Thoracic aorta (tissue), 2 donors: ENCODE results near the gene KCNV2. TPM values are rescaled to one million over a fixed set of nuclear protein-coding genes. Genes with fewer than 3 reads are reported as not detected.

Source experiments
- ATAC-seq: fragments of 150-250 bp; one replicate; pipeline ENCODE4 v1.8.0; 2017; ENCODE audit warnings: low read depth; ENCODE audit not compliant: insufficient number of reproducible peaks, low FRiP score
- DNase-seq: peaks from one replicate; pipeline ENCODE4 v3.0.0-alpha.2; 2020; ENCODE audit warnings: low spot score
- H3K27ac ChIP-seq, 2 donors: fragments of 200-600 bp; sonication (generic); 1 replicate in 1 of 2; 2 replicates in 1 of 2; pipeline ENCODE4 v1.5.1; 2016; ENCODE audit warnings: mild to moderate bottlenecking in 2 of 2, moderate library complexity in 2 of 2
- H3K27me3 ChIP-seq: fragments of 200-600 bp; sonication (generic); replicated peaks from 2 replicates; pipeline ENCODE4 v1.6.0; 2016; ENCODE audit warnings: mild to moderate bottlenecking; ENCODE audit not compliant: insufficient read depth
- H3K36me3 ChIP-seq: fragments of 200-600 bp; sonication (generic); one replicate; pipeline ENCODE4 v1.5.1; 2016
- H3K4me1 ChIP-seq, 2 donors: fragments of 200-600 bp; sonication (generic); 1 replicate in 1 of 2; 2 replicates in 1 of 2; pipeline versions ENCODE4 v1.5.1 to v1.6.0; 2016; ENCODE audit warnings: low read depth in 2 of 2, mild to moderate bottlenecking in 1 of 2; ENCODE audit not compliant: control insufficient read depth in 1 of 2
- H3K4me3 ChIP-seq: fragments of 200-600 bp; sonication (generic); 2 replicates; pipeline ENCODE4 v1.5.1; 2016; ENCODE audit warnings: mild to moderate bottlenecking
- H3K9me3 ChIP-seq: fragments of 200-600 bp; sonication (generic); 2 replicates; pipeline ENCODE4 v1.5.1; 2016
- total RNA-seq, 2 donors: library from RNA; depleted of rRNA; stranded (reverse); fragments of >200 nt; gene quantifications; one replicate each; pipeline versions ENCODE4 v1.1.0 to v1.2.3, GENCODE V29; 2016
- TF ChIP-seq, protein P1 (sequence below): fragments of 200-600 bp; sonication (generic); IDR thresholded peaks from one replicate; pipeline ENCODE4 v1.5.1; 2019; ENCODE audit warnings: antibody characterized with exemption

Gene KCNV2
- total RNA-seq, 2 donors from 2014 or later = not detected

GRCh38 chr9:2741441-2742158, 24.3 kb downstream of the KCNV2 start:
- no peaks in the 10 kb centered on the region for H3K4me1 ChIP-seq
- TF ChIP-seq, protein P1, sequence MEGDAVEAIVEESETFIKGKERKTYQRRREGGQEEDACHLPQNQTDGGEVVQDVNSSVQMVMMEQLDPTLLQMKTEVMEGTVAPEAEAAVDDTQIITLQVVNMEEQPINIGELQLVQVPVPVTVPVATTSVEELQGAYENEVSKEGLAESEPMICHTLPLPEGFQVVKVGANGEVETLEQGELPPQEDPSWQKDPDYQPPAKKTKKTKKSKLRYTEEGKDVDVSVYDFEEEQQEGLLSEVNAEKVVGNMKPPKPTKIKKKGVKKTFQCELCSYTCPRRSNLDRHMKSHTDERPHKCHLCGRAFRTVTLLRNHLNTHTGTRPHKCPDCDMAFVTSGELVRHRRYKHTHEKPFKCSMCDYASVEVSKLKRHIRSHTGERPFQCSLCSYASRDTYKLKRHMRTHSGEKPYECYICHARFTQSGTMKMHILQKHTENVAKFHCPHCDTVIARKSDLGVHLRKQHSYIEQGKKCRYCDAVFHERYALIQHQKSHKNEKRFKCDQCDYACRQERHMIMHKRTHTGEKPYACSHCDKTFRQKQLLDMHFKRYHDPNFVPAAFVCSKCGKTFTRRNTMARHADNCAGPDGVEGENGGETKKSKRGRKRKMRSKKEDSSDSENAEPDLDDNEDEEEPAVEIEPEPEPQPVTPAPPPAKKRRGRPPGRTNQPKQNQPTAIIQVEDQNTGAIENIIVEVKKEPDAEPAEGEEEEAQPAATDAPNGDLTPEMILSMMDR = no peak

DNA sequence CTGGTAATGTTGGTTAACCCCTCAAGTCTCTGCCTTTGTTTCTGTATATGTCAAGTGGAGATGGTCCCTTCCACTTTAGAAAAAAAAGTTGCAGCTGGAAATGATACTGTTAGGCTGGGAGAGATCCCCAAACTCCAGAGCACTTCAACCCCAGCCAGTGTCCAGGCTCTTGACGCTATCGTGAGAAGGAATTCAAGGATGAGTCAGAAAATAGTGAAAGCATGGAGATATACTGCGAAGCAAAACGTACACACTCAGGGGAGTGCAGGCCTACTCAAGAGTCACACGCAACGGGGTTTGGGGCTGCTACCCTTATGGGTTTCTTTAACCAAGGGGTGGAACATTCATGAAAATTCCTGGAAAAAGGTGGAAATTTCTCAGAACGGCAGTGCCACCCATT, 24.9 kb downstream of the KCNV2 start:
- no peak overlapping the region for H3K27ac ChIP-seq
- no peaks in the 10 kb centered on the region for H3K4me1 ChIP-seq
- no peak for ATAC-seq

More at GRCh38 chr9:2741441-2742158, 24.3 kb downstream of the KCNV2 start:
- DNase-seq (no peak), ATAC-seq (no peak)
- Histone ChIP-seq H3K9me3 (no peaks in the 10 kb centered on the region), H3K27ac (no peak overlapping the region), H3K27me3 (no peaks in the 10 kb centered on the region), H3K36me3 (peaks cover 2% of the 10 kb centered on the region), H3K4me3 (no peak overlapping the region)

GRCh38 chr9:2743937-2744529, 26.7 kb downstream of the KCNV2 start:
- H3K4me1 ChIP-seq = no peaks in the 10 kb centered on the region
- no peaks in the 10 kb centered on the region for H3K9me3 ChIP-seq
- no peak overlapping the region for H3K27ac ChIP-seq
- TF ChIP-seq, protein P1 = no peak
- ATAC-seq (no peak), DNase-seq (no peak)
- no peaks in the 10 kb centered on the region for H3K27me3 ChIP-seq
- H3K36me3 ChIP-seq = peaks cover 2% of the 10 kb centered on the region
- no peak overlapping the region for H3K4me3 ChIP-seq

More for the DNA sequence above, 24.9 kb downstream of the KCNV2 start:
- DNase-seq = no peak
- peaks cover 2% of the 10 kb centered on the region for H3K36me3 ChIP-seq
- H3K4me3 ChIP-seq = no peak overlapping the region
- no peaks in the 10 kb centered on the region for H3K9me3 ChIP-seq
- H3K27me3 ChIP-seq = no peaks in the 10 kb centered on the region
- TF ChIP-seq, protein P1 = no peak

GRCh38 chr9:2745560-2746380, 28.5 kb downstream of the KCNV2 start:
- TF ChIP-seq, protein P1 = no peak
- H3K9me3 ChIP-seq = no peaks in the 10 kb centered on the region
- no peak for DNase-seq

GRCh38 chr9:2749485-2749884, 32.2 kb downstream of the KCNV2 start:
- no peak for DNase-seq
- Histone ChIP-seq H3K9me3 (no peaks in the 10 kb centered on the region), H3K27me3 (no peaks in the 10 kb centered on the region), H3K36me3 (peaks cover 2% of the 10 kb centered on the region), H3K27ac (no peak overlapping the region), H3K4me3 (no peak overlapping the region), H3K4me1 (no peaks in the 10 kb centered on the region)
- ATAC-seq = no peak
- TF ChIP-seq, protein P1 = no peak

More at GRCh38 chr9:2745560-2746380, 28.5 kb downstream of the KCNV2 start:
- Histone ChIP-seq H3K4me1 (no peaks in the 10 kb centered on the region), H3K36me3 (peaks cover 2% of the 10 kb centered on the region), H3K4me3 (no peak overlapping the region), H3K27me3 (no peaks in the 10 kb centered on the region), H3K27ac (no peak overlapping the region)
- ATAC-seq = no peak
